Transverse colon (tissue), 4 donors: Measurements from ENCODE around the gene TBX1. TPM values are rescaled to one million over a fixed set of nuclear protein-coding genes. Genes with fewer than 3 reads are reported as not detected.

ENCODE experiments used
- DNase-seq: peaks from one replicate; pipeline ENCODE4 v3.0.0-alpha.2; 2019
- H3K27ac ChIP-seq, 4 donors: fragments of 200-600 bp; sonication (generic); 2 replicates each; pipeline ENCODE4 v1.5.1; 2016 to 2018; ENCODE audit warnings: inconsistent platforms in 4 of 4
- H3K27me3 ChIP-seq: fragments of 200-600 bp; sonication (generic); 2 replicates; pipeline ENCODE4 v1.5.1; 2017; ENCODE audit warnings: inconsistent platforms
- H3K36me3 ChIP-seq, 4 donors: fragments of 200-600 bp; sonication (generic); 2 replicates each; pipeline ENCODE4 v1.5.1; 2017 to 2019; ENCODE audit warnings: inconsistent platforms in 4 of 4
- H3K4me1 ChIP-seq, 4 donors: fragments of 200-600 bp; sonication (generic); 2 replicates each; pipeline ENCODE4 v1.5.1; 2017 to 2020; ENCODE audit warnings: inconsistent platforms in 4 of 4
- H3K4me3 ChIP-seq, 4 donors: fragments of 200-600 bp; sonication (generic); 1 replicate in 1 of 4; 2 replicates in 3 of 4; pipeline versions ENCODE4 v1.5.1 to v1.6.1; 2017 to 2019; ENCODE audit warnings: inconsistent platforms in 4 of 4
- H3K9me3 ChIP-seq, 2 donors: fragments of 200-600 bp; sonication (generic); 2 replicates each; pipeline ENCODE4 v1.5.1; 2017 to 2019; ENCODE audit warnings: inconsistent platforms in 2 of 2
- CTCF ChIP-seq, 5 experiments: fragments of 200-600 bp in 3 of 5; fragments of 450-650 bp in 2 of 5; sonication (generic) in 3 of 5; IDR thresholded peaks; 1 replicate in 2 of 5; 2 replicates in 3 of 5; pipeline ENCODE4 v1.5.1; 2016 to 2017; ENCODE audit warnings: antibody characterized with exemption in 5 of 5, inconsistent platforms in 3 of 5, mild to moderate bottlenecking in 2 of 5, moderate library complexity in 1 of 5
- EP300 ChIP-seq: sonication (generic); formaldehyde crosslinking; IDR thresholded peaks from one replicate; pipeline ENCODE4 v1.6.1; 2017; ENCODE audit warnings: antibody characterized with exemption, low read depth
- POLR2A ChIP-seq: fragments of 450-650 bp; IDR thresholded peaks from one replicate; pipeline ENCODE4 v1.6.1; 2016; ENCODE audit warnings: antibody characterized with exemption, mild to moderate bottlenecking, moderate library complexity
- POLR2AphosphoS5 ChIP-seq, 3 donors: sonication (generic); formaldehyde crosslinking; IDR thresholded peaks; one replicate each; pipeline ENCODE4 v1.6.1; 2016; ENCODE audit warnings: antibody characterized with exemption in 3 of 3
- WGBS, 2 donors: methylation state at CpG; one replicate each; pipeline ENCODE4 v1.1.5; 2018; ENCODE audit warnings: low coverage in 1 of 2; 5-methylcytosine and 5-hydroxymethylcytosine counted together
- in situ Hi-C, 4 donors: fragments of 200-750 bp; cut with MboI; loops; one replicate each; pipeline versions ENCODE4 v1.15.0 to v1.15.1; 2017; ENCODE audit warnings: low sequenced_read_pairs in 3 of 4, low pct_ligation_motif_present in 1 of 4, low pct_unique_long_range_greater_than_20kb in 1 of 4
- intact Hi-C: fragments of 100-400 bp; cut with DNase I; formaldehyde crosslinking; loops from one replicate; pipeline ENCODE4 v1.15.1; 2023; ENCODE audit warnings: low total_unique reads
- total RNA-seq, 4 donors: library from RNA; depleted of rRNA; stranded (reverse); fragments of >200 nt; gene quantifications; one replicate each; pipeline ENCODE4 v1.1.0, GENCODE V29; 2016

TBX1 gene
- total RNA-seq, 4 donors from 2014 or later = 1.1 to 1.3 TPM; not detected in 2

- in situ Hi-C loops (no loop called here), intact Hi-C loops (no loop called here)
- no peak for DNase-seq
- Histone ChIP-seq H3K36me3 (no peaks in the 10 kb centered on the region), H3K9me3 (no peaks in the 10 kb centered on the region), H3K27me3 (no peaks in the 10 kb centered on the region), H3K4me1 (no peaks in the 10 kb centered on the region), H3K4me3 (no peak overlapping the region), H3K27ac (no peak overlapping the region)
- TF ChIP-seq EP300 (no peak), CTCF (IDR thresholded peaks at IDR 0.05) (no peak), POLR2A (no peak), POLR2AphosphoS5 (IDR thresholded peaks at IDR 0.05) (no peak)
- WGBS, 2 donors = 60 to 93% methylated on average over 1 to 6 of the region's 6 CpGs
These were observed 35.0 kb downstream of the TBX1 start for GRCh38 chr22:19795617-19796008.

- DNase-seq = no peak
- TF ChIP-seq POLR2A (no peak), CTCF (IDR thresholded peaks at IDR 0.05) (no peak), EP300 (no peak), POLR2AphosphoS5 (IDR thresholded peaks at IDR 0.05) (no peak)
- Histone ChIP-seq H3K4me3 (no peak overlapping the region), H3K27ac (no peak overlapping the region), H3K36me3 (no peaks in the 10 kb centered on the region), H3K9me3 (no peaks in the 10 kb centered on the region), H3K4me1 (no peaks in the 10 kb centered on the region), H3K27me3 (no peaks in the 10 kb centered on the region)
- WGBS, 2 donors = 92% methylated on average over 7 of the region's 7 CpGs; no CpG with 5 or more reads in 1 of the 2 donors
- intact Hi-C loops (no loop called here), in situ Hi-C loops (no loop called here)
These were observed 35.6 kb downstream of the TBX1 start for GRCh38 chr22:19796160-19796559.

- intact Hi-C loops = no loop called here
- 80 to 86% methylated on average over 3 to 24 of the region's 24 CpGs for WGBS, 2 donors
- in situ Hi-C loops = no loop called here
These were observed 36.8 kb downstream of the TBX1 start for GRCh38 chr22:19797086-19798002.

More at GRCh38 chr22:19797086-19798002, 36.8 kb downstream of the TBX1 start:
- Histone ChIP-seq H3K36me3 (no peaks in the 10 kb centered on the region), H3K9me3 (no peaks in the 10 kb centered on the region), H3K27ac (no peak overlapping the region), H3K27me3 (no peaks in the 10 kb centered on the region), H3K4me3 (no peak overlapping the region), H3K4me1 (no peaks in the 10 kb centered on the region)
- no peak for DNase-seq
- TF ChIP-seq POLR2AphosphoS5 (IDR thresholded peaks at IDR 0.05) (no peak), CTCF (IDR thresholded peaks at IDR 0.05) (no peak), POLR2A (no peak), EP300 (no peak)
